CD4-positive, CD25-positive, alpha-beta regulatory T cell (primary cell): ENCODE data around the gene NUAK2. TPM values are rescaled to one million over a fixed set of nuclear protein-coding genes. Genes with fewer than 3 reads are reported as not detected.

Experiments
- ATAC-seq, 2 donors: fragments of 150-1000 bp; cut with Tn5 transposase; one replicate each; pipeline ENCODE4 v1.10.0; 2021; ENCODE audit warnings: low read depth in 2 of 2, moderate number of reproducible peaks in 2 of 2, moderate library complexity in 1 of 2
- DNase-seq, 3 donors: peaks; one replicate each; pipeline versions ENCODE4 v3.0.0 to v3.0.0-alpha.2; 2012 to 2022; ENCODE audit warnings: mixed read lengths in 1 of 3
- H3K27ac ChIP-seq: one replicate; pipeline ENCODE4 v1.7.0; 2013; ENCODE audit warnings: mild to moderate bottlenecking, low read length; ENCODE audit not compliant: insufficient read depth, poor library complexity, severe bottlenecking
- H3K27me3 ChIP-seq: one replicate; pipeline ENCODE4 v1.7.0; 2013; ENCODE audit warnings: low read length; ENCODE audit not compliant: control insufficient read depth, insufficient read depth
- H3K36me3 ChIP-seq: one replicate; pipeline ENCODE4 v1.7.0; 2013; ENCODE audit warnings: mild to moderate bottlenecking, low read length, moderate library complexity; ENCODE audit not compliant: control insufficient read depth, insufficient read depth
- H3K4me1 ChIP-seq: 2 replicates; pipeline ENCODE4 v1.7.0; 2013; ENCODE audit warnings: mild to moderate bottlenecking, low read length; ENCODE audit not compliant: insufficient read depth, control insufficient read depth, poor library complexity, severe bottlenecking
- H3K4me3 ChIP-seq: one replicate; pipeline ENCODE4 v1.7.0; 2013; ENCODE audit warnings: low read depth, mild to moderate bottlenecking, low read length, moderate library complexity
- H3K9me3 ChIP-seq, 2 experiments: 1 replicate in 1 of 2; 2 replicates in 1 of 2; pipeline ENCODE4 v1.7.0; 2013; ENCODE audit warnings: low read length in 2 of 2, mild to moderate bottlenecking in 1 of 2, moderate library complexity in 1 of 2; ENCODE audit not compliant: control insufficient read depth in 2 of 2
- H3K27ac Mint-ChIP-seq, 3 donors: one replicate each; pipeline ENCODE4 v1.8.0; 2020 to 2022; ENCODE audit warnings: mild to moderate bottlenecking in 3 of 3, mixed read lengths in 3 of 3, moderate library complexity in 2 of 3
- H3K27me3 Mint-ChIP-seq: one replicate; pipeline ENCODE4 v1.8.0; 2022; ENCODE audit warnings: mild to moderate bottlenecking, mixed read lengths
- H3K36me3 Mint-ChIP-seq: one replicate; pipeline ENCODE4 v1.8.0; 2020; ENCODE audit warnings: mixed read lengths
- H3K4me1 Mint-ChIP-seq, 4 donors: one replicate each; pipeline ENCODE4 v1.8.0; 2020 to 2022; ENCODE audit warnings: mixed read lengths in 4 of 4, mild to moderate bottlenecking in 1 of 4
- H3K4me3 Mint-ChIP-seq, 4 donors: one replicate each; pipeline ENCODE4 v1.8.0; 2020 to 2022; ENCODE audit warnings: mild to moderate bottlenecking in 4 of 4, mixed read lengths in 4 of 4, moderate library complexity in 3 of 4
- H3K9me3 Mint-ChIP-seq, 7 donors: one replicate each; pipeline ENCODE4 v1.8.0; 2020 to 2022; ENCODE audit warnings: mixed read lengths in 7 of 7, mild to moderate bottlenecking in 3 of 7, moderate library complexity in 2 of 7
- polyA plus RNA-seq, 4 donors: library from polyadenylated mRNA; unstranded; fragments of 300-500 nt; fragmentation: Illumina TruSeq; gene quantifications; one replicate each; pipeline ENCODE4 v1.2.3, GENCODE V29; 2021
- total RNA-seq: library from RNA; stranded (reverse); gene quantifications from one replicate; pipeline ENCODE4 v1.2.3, GENCODE V29; 2022

Gene NUAK2
- total and polyA plus RNA-seq, 5 donors from 2014 or later = 9.9 to 41.3 (median 18.6) TPM

- Histone ChIP-seq H3K4me1 (peaks cover 33% of the 10 kb centered on the region), H3K27me3 (no peaks in the 10 kb centered on the region), H3K9me3 (no peaks in the 10 kb centered on the region), H3K4me3 (no peak overlapping the region), H3K27ac (no peak overlapping the region), H3K36me3 (no peaks in the 10 kb centered on the region)
- Mint-ChIP-seq H3K27ac (no peak overlapping the region), H3K9me3 (no peaks in the 10 kb centered on the region), H3K36me3 (no peaks in the 10 kb centered on the region), H3K4me1 (peaks cover 5 to 40% (median 13%) of the 10 kb centered on the region in 4 donors), H3K4me3 (no peak overlapping the region), H3K27me3 (peaks cover 9% of the 10 kb centered on the region)
- no peak for DNase-seq
- no peak for ATAC-seq
Observed at GRCh38 chr1:205272536-205272935, 49.0 kb downstream of the NUAK2 start.

- H3K4me1 Mint-ChIP-seq = peaks cover 5 to 32% (median 13%) of the 10 kb centered on the region in 4 donors
- peaks cover 9% of the 10 kb centered on the region for H3K27me3 Mint-ChIP-seq
- no peak overlapping the region for H3K4me3 Mint-ChIP-seq
- DNase-seq (no peak), ATAC-seq (no peak)
- Histone ChIP-seq H3K4me3 (no peak overlapping the region), H3K36me3 (no peaks in the 10 kb centered on the region), H3K9me3 (no peaks in the 10 kb centered on the region), H3K4me1 (peaks cover 33% of the 10 kb centered on the region), H3K27ac (no peak overlapping the region), H3K27me3 (no peaks in the 10 kb centered on the region)
- H3K36me3 Mint-ChIP-seq = no peaks in the 10 kb centered on the region
- H3K27ac Mint-ChIP-seq = no peak overlapping the region
- no peaks in the 10 kb centered on the region for H3K9me3 Mint-ChIP-seq
Observed at GRCh38 chr1:205271745-205272144, 49.8 kb downstream of the NUAK2 start.

- no peak for ATAC-seq
- Histone ChIP-seq H3K4me3 (no peak overlapping the region), H3K9me3 (no peaks in the 10 kb centered on the region), H3K27ac (no peak overlapping the region), H3K4me1 (peaks cover 30% of the 10 kb centered on the region), H3K27me3 (no peaks in the 10 kb centered on the region), H3K36me3 (no peaks in the 10 kb centered on the region)
- DNase-seq = no peak
- H3K27ac Mint-ChIP-seq = no peak overlapping the region
- no peaks in the 10 kb centered on the region for H3K36me3 Mint-ChIP-seq
- peaks cover 9% of the 10 kb centered on the region for H3K27me3 Mint-ChIP-seq
- peak overlapping the region in 1 of 4 donors; percentile 70 for H3K4me3 Mint-ChIP-seq
- peaks cover 5 to 29% (median 13%) of the 10 kb centered on the region in 4 donors for H3K4me1 Mint-ChIP-seq
- no peaks in the 10 kb centered on the region for H3K9me3 Mint-ChIP-seq
Observed at GRCh38 chr1:205271277-205271676, 50.3 kb downstream of the NUAK2 start.

- ATAC-seq = no peak
- Histone ChIP-seq H3K4me3 (no peak overlapping the region), H3K9me3 (no peaks in the 10 kb centered on the region), H3K4me1 (peaks cover 25% of the 10 kb centered on the region), H3K36me3 (no peaks in the 10 kb centered on the region), H3K27me3 (no peaks in the 10 kb centered on the region), H3K27ac (no peak overlapping the region)
- Mint-ChIP-seq H3K4me3 (no peak overlapping the region), H3K27me3 (peaks cover 9% of the 10 kb centered on the region), H3K27ac (peak overlapping the region in 1 of 3 donors; percentile 56), H3K4me1 (peaks cover 5 to 25% (median 13%) of the 10 kb centered on the region in 4 donors), H3K36me3 (no peaks in the 10 kb centered on the region), H3K9me3 (no peaks in the 10 kb centered on the region)
- no peak for DNase-seq
Observed at GRCh38 chr1:205270764-205271163, 50.8 kb downstream of the NUAK2 start.

DNA sequence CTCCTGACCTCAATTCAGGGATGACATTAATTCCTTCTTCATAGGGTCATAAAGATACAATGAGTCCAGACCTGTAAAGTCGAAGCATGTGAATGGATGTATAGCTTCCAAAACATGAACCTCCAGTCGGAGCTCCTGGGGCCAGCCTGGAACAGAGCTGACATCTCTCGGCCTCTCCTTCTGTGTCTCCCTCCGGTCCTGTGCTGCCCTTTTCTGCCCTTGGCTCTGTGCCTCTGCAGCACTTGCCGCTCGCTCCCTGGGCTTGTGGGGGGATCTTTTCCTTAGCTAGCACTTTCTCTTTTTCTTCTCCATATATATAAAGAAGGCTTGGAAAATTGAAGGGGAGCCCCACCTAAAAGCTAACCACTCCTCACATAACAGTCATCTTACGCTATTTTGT lies 51.3 kb downstream of the NUAK2 start:
- no peak overlapping the region for H3K27ac ChIP-seq
- no peaks in the 10 kb centered on the region for H3K9me3 ChIP-seq
- Mint-ChIP-seq H3K9me3 (no peaks in the 10 kb centered on the region), H3K36me3 (no peaks in the 10 kb centered on the region), H3K4me3 (no peak overlapping the region), H3K27ac (no peak overlapping the region), H3K27me3 (peaks cover 9% of the 10 kb centered on the region), H3K4me1 (peaks cover 3 to 20% (median 11%) of the 10 kb centered on the region in 4 donors)
- H3K27me3 ChIP-seq = no peaks in the 10 kb centered on the region
- H3K4me1 ChIP-seq = peaks cover 20% of the 10 kb centered on the region
- DNase-seq = no peak
- ATAC-seq = no peak
- H3K4me3 ChIP-seq = no peak overlapping the region
- H3K36me3 ChIP-seq = no peaks in the 10 kb centered on the region

DNA sequence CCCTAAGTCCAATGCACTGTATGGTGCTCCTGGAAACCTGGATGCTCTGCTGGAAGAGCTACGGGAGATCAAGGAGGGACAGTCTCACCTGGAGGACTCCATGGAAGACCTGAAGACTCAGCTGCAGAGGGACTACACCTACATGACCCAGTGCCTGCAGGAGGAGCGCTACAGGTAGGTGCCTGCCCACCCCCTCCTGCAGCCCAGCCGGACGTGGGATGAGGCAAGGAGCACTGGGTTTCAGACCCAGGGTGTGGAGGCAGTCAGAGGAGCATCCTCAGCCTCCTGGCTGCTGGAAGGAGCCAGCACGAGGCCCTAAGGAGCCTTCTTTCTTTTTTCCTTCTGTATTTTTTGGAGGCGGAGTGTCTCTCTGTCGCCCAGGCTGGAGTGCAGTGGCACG lies 51.8 kb downstream of the NUAK2 start:
- Mint-ChIP-seq H3K9me3 (no peaks in the 10 kb centered on the region), H3K36me3 (no peaks in the 10 kb centered on the region), H3K4me1 (peaks cover 0 to 15% (median 6%) of the 10 kb centered on the region in 4 donors), H3K4me3 (no peak overlapping the region), H3K27me3 (peaks cover 9% of the 10 kb centered on the region), H3K27ac (no peak overlapping the region)
- H3K27ac ChIP-seq = no peak overlapping the region
- no peak overlapping the region for H3K4me3 ChIP-seq
- ATAC-seq = no peak
- no peaks in the 10 kb centered on the region for H3K27me3 ChIP-seq
- H3K36me3 ChIP-seq = no peaks in the 10 kb centered on the region
- peaks cover 15% of the 10 kb centered on the region for H3K4me1 ChIP-seq
- H3K9me3 ChIP-seq = no peaks in the 10 kb centered on the region
- DNase-seq = no peak

DNA sequence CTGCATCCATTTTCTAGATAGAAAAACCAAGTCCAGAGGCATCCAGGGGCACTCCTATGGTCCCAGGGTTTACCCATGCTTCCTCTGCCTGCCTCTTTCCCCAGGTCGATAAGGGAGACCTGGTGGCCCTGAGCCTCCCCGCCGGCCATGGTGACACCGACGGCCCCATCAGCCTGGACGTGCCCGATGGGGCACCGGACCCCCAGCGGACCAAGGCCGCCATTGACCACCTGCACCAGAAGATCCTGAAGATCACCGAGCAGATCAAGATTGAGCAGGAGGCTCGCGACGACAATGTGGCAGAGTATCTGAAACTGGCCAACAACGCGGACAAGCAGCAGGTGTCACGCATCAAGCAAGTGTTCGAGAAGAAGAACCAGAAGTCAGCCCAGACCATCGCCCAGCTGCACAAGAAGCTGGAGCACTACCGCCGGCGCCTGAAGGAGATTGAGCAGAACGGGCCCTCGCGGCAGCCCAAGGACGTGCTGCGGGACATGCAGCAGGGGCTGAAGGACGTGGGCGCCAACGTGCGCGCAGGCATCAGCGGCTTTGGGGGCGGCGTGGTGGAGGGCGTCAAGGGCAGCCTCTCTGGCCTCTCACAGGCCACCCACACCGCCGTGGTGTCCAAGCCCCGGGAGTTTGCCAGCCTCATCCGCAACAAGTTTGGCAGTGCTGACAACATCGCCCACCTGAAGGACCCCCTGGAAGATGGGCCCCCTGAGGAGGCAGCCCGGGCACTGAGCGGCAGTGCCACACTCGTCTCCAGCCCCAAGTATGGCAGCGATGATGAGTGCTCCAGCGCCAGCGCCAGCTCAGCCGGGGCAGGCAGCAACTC lies 52.5 kb downstream of the NUAK2 start:
- Histone ChIP-seq H3K27ac (no peak overlapping the region), H3K9me3 (no peaks in the 10 kb centered on the region), H3K27me3 (no peaks in the 10 kb centered on the region), H3K4me3 (no peak overlapping the region), H3K36me3 (no peaks in the 10 kb centered on the region), H3K4me1 (peaks cover 8% of the 10 kb centered on the region)
- H3K27me3 Mint-ChIP-seq = peaks cover 9% of the 10 kb centered on the region
- no peak for DNase-seq
- H3K9me3 Mint-ChIP-seq = no peaks in the 10 kb centered on the region
- no peak for ATAC-seq
- H3K4me3 Mint-ChIP-seq = no peak overlapping the region
- no peak overlapping the region for H3K27ac Mint-ChIP-seq
- H3K4me1 Mint-ChIP-seq = peaks cover 0 to 10% (median 4%) of the 10 kb centered on the region in 4 donors
- no peaks in the 10 kb centered on the region for H3K36me3 Mint-ChIP-seq
